OCI-LY7 (cell line): ENCODE measurements around the gene AHSA1.

Source experiments
- CTCF ChIP-seq: fragments of 200-600 bp; sonication (generic); conservative IDR thresholded peaks from 2 replicates; pipeline ENCODE4 v1.5.1; 2014; ENCODE audit warnings: mild to moderate bottlenecking, antibody characterized with exemption, low read length, moderate library complexity, mixed read lengths
- EZH2phosphoT487 ChIP-seq: fragments of 200-600 bp; sonication (generic); IDR thresholded peaks from 2 replicates; pipeline ENCODE4 v1.6.1; 2018; ENCODE audit warnings: low read depth, borderline replicate concordance, mild to moderate bottlenecking, mixed run types, antibody characterized with exemption, low read length, moderate library complexity, mixed read lengths

- TF ChIP-seq CTCF (no peak), EZH2phosphoT487 (no peak)
These were observed 58.2 kb downstream of the AHSA1 start for GRCh38 chr14:77516126-77516525.
